HG03521 (cell line): ENCODE data around the gene RTP5.
"Not testable (repeated sequence)": the region's sequence is repeated elsewhere in the genome, so short reads cannot be mapped to it uniquely, and the experiment has no call there.

ENCODE experiments used
- ATAC-seq: cut with Tn5 transposase; IDR thresholded peaks from one replicate; pipeline ENCODE4 v1.9.1; 2021; ENCODE audit warnings: mild to moderate bottlenecking, moderate library complexity; ENCODE audit not compliant: unreplicated experiment

RTP5 gene

DNA sequence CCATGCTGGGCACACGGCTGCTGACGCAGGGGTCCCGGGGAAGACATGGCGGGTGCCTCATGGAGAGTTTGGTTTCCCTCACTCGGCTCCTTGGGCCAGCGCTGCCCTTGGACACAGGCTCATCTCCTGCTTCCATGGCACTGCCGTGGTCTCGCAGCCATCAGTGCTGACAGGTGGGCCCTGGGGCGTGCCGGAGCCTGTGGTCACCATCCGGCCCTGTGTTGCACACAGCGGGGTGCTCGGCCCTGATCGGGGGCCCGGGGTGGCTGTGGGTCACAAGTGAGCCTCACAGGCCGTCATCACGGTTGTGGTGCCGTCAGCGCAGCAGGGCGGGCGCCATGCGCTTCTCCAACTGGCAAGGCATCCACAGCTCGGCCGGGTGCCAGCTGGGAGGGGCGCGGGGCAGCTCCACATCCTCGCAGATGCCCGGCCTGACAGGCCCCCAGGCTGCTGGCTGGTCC is 582 bp downstream of the RTP5 start:
- ATAC-seq = no peak

DNA sequence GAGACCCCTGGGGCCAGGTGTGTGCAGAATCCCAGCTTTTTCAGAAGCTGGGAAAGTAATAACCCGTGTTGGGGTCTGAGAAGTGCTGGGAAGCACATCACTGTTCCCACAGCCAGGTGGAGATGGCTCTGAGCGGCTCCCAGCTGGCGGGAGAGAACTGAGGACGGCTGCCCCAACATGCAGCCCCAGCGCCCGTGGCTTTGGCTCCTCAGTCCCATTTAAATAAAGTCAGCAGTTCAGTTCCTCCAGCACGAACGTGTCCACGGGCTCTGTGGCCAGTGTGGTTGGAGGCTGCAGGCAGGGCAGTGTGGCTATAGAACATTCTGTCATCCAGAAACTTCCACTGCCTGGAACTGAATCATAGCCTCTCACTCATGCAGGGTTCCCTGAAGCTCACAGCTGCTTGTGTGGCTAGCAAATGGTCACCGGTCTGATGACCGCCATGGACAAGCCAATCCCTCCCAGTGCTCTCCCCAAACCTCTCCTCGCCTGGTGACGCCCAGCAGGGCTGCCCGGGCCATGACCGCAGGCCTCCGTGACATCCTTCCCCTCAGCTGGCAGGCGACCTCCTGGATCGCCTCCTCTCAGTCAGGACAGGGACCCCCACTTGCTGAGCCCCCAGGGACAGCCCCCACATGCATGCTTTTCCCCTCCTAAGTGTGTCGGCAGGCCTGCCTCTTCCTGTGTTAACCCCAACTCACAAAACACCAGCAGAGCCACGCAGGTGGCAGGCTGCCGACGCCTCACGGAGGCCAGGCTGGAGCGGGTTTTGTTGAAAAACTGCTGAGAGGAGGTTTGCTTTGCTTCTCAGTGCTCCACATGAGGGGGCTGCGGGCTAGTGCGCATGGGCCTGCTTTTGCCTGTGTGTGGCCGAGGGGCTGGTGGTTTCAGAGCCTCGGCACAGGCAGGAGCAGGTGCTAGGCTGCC is 1.3 kb downstream of the RTP5 start:
- ATAC-seq = no peak

GRCh38 chr2:241871538-241872312 is 2.2 kb downstream of the RTP5 start:
- ATAC-seq = no peak

DNA sequence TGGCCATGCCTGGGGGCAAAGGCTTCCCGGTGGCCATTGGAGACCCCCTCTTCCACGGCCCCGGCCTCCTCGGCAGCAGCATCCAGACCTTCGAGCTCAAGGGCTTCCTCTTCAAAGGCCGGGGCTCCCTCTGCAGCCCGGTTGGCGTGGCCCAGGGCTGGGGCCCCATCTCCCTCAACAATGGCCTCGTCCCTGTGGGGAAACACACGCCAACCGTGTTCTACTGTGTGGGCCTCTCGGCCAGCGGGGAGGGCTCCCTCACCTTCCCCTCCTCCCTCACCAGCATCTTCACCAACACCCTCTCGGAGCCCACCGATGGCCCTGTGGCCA is 2.7 kb downstream of the RTP5 start:
- no peak for ATAC-seq

DNA sequence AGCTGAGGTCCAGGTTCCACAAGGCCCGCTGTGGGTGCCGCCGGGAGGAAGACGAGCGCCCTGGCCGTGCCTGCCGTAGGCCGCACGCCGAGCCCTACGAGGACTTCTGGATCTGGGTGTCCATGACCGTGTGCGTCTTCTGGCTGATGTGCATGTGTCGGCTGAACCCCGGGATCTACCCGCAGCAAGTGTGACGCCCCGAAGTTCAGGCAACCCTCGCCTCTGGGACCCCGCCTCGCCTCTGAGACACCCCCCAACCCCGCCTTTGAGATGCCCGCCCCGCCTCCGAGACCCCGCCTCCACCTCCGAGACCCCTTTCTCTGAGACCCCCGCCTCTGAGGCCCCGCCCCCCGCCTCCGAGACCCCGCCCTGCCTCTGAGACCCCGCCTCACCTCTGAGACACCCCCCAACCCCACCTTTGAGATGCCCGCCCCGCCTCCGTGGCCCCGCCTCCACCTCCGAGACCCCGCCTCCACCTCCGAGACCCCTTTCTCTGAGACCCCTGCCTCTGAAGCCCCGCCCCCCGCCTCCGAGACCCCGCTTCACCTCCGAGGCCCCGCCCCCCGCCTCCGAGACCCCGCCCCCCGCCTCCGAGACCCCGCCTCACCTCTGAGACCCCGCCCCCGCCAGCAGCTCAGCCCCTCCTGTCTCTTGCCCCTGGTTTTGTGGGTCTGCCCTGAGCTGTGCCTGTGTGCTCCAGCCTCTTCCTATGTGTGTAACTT is 3.7 kb downstream of the RTP5 start:
- ATAC-seq = no peak

DNA sequence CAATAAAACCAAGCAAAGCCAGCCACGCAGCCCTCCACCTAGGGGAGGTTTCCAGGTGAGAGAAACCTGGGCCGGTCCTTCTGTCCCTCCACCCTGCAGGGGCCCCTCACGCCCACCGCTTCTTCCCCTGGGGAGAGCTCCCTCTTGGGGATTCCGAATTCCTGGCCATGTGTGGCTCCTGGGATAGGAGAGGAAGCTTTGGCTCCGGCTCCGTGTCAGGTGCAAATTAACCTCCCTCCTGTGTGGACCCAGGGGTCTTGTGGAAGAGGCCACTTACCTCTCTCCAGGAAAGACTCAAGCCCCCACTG is 4.2 kb downstream of the RTP5 start:
- ATAC-seq = no peak

GRCh38 chr2:241874277-241874925 is 4.9 kb downstream of the RTP5 start:
- no peak for ATAC-seq

DNA sequence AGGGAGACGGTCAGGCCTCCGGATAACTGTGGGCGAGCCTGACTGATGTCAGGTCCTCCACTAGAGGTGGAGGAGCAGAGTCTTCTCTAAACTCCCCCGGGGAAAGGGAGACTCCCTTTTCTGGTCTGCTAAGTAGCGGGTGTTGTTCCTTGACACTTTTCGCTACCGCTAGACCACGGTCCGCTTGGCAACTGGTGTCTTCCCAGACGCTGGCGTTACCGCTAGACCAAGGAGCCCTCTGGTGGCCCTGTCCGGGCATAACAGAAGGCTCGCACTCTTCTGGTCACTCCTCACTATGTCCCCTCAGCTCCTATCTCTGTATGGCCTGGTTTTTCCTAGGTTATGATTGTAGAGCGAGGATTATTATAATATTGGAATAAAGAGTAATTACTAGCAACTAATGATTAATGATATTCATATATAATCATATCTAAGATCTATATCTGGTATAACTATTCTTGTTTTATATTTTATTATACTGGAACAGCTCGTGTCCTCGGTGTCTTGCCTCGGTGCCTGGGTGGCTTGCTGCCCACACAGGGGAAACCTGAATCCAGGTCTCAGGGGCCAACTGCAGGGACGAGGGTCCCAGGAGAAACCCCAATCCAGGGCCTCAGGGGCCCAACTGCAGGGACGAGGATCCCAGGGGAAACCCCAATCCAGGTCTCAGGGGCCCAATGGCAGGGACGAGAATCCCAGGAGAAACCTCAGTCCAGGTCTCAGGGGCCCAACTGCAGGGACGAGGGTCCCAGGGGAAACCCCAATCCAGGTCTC is 6.4 kb downstream of the RTP5 start:
- not testable (repeated sequence) for ATAC-seq

DNA sequence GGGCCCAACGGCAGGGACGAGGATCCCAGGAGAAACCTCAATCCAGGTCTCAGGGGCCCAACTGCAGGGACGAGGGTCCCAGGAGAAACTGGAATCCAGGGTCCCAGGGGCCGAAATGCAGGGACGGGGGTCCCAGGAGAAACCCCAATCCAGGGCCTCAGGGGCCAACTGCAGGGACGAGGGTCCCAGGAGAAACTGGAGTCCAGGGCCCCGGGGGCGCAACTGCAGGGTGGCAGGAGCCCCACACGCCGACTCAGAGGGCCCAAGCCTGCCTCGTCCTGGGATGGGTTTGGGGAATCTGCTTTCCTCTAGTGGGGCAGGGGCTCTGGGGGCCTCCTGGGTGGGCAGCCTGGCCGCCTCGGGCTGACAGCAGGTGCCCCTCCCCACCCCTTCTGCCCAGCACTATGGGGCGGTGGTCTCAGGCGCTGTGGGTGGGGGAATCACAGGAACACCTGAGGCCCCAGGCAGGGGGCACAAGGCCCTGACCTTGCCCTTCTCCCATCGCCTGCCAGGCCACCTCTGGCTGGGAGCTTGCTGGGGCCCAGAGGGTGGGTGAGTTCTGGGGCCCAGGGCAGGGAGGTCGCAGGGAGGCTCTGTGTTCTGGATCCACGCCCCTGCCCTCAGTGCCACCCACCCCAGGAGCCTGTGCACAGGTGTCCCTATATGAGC is 7.1 kb downstream of the RTP5 start:
- no peak for ATAC-seq

DNA sequence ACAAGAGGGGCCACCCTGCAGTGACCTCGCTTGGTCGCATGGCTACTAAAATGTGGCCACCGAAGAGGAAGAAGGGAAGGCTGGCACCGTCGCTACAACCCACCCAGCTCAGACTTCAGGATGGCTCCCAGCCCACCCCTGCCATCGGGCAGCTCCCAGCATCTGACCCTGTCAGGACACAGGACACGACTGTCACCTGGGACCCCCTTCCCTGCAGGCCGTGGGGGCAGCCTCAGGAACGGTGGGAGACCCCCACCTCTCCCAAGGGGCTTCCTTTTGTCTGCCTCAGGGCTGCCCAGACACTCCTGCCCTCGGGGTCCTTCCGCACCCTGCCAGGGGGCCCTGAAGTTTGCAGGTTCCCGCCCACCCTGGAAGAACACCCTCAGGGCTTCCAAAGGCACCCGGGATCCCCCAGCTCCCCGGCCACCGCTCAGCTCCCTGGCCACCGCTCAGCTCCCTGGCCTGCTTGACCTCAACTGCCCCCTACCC is 7.7 kb downstream of the RTP5 start:
- ATAC-seq = no peak

DNA sequence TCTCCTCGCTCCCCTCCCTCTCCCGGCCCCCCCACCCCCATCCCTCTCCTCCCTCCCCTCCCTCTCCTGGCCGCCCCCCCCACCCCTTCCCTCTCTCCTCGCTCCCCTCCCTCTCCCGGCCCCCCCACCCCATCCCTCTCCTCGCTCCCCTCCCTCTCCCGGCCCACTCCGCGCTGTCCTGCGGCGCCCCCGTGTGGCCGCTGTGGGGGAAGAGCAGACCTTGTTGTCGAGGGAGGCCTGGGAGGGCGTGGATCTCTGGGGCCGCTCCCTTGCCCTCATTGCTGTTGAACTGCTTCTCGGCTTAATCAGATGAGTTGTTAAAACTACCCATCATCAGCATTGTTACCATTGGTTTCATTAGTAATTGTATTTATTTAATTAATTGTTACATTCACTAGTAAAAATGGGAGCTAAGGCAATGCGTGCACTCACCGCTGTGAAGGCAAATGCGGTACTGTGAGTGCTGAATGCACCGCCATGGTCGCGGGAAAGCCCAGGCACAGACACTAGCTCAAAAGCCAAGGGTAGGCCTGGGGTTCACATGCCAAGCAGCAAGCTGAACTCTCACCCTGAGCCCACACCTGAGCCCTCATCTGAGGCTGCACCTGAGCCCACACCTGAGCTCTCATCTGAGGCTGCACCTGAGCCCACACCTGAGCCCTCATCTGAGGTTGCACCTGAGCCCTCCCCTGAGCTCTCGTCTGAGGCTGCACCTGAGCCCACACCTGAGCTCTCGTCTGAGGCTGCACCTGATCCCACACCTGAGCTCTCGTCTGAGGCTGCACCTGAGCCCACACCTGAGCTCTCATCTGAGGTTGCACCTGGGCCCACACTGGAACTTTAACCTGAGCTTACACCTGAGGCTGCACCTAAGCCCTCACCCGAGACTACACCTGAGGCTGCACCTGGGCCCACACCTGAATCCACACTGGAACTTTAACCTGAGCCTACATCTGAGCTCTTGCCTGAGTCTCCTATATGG is 8.8 kb downstream of the RTP5 start:
- ATAC-seq = no peak

GRCh38 chr2:241879326-241879725 is 9.8 kb downstream of the RTP5 start:
- no peak for ATAC-seq

DNA sequence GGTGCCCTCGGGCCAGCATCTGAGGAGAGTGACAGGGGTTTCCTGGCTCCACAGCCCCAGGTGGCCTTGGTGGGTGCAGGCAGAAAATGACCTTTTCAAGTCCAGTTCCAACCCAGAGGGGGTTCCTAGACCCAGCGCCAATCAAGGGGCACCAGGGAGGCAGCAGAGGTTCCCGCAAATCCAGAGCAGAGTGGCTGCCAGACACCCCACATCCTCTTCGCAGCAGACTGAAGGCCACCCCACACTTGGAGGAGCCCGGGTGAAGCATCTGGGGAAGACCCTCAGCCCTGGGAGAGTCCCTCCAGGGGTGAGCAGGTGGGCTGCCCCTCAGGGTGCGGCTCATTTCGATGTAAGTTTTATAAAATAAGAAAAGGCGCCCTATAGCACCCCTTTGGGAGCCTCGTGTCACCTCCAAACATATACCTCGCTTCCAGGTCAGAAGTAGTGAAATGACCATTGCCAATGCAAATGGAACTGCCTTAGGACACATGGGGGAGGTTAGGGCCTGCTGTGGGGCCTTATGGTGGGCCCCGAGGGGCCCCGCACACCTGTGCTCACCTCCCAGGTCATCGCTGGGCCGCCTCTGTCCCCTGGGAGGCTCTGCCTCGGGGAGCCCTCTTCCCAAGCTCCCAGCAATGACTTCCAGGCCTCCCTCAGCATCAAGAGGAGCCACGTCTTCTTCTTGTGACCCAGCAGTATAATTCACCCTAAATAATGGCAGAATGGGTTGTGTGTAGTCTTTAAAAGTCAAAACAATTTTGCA is 11.0 kb downstream of the RTP5 start:
- ATAC-seq = no peak

DNA sequence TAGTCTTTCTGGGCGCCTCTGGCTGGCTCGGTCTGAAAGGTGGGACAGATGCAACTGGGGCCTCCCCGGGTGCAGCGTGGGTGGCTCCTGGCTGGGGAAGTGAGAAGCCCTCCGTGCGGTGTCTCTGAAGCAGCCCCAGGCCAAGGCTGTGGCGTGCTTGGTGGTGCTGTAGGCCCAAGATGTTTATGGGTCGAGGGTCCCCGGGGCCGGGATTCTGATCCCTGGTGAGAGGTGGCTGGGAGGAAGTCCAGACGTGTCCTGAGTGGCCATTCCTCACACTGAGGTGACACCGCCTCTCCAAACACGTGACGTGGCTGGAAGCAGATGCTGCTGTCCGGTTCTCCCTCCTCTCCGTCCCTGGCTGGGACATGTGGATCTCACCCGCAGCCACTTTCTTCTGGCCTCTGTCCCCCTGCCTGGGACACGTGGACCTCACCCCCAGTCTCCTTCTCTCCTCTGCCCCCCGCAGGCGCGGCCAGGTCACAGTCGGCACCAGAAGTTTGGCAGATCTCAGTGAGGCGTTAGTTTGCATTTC is 12.6 kb downstream of the RTP5 start:
- ATAC-seq = peak; percentile 47

GRCh38 chr2:241884951-241885290 is 15.4 kb downstream of the RTP5 start:
- no peak for ATAC-seq

GRCh38 chr2:241885291-241885945 is 15.9 kb downstream of the RTP5 start:
- no peak for ATAC-seq
